Inferior parietal cortex (tissue), 1 donor: ENCODE measurements around the gene SFTA2.
"Not testable (repeated sequence)": the region's sequence is repeated elsewhere in the genome, so short reads cannot be mapped to it uniquely, and the experiment has no call there.

Experiments
- DNase-seq: peaks from one replicate; pipeline ENCODE4 v3.0.0-alpha.2; 2016; ENCODE audit errors: extremely low spot score

Gene SFTA2

GRCh38 chr6:30912746-30913520 lies 19.0 kb downstream of the SFTA2 start:
- no peak for DNase-seq

- DNase-seq, result not testable (repeated sequence)
Measured at GRCh38 chr6:30910473-30910872, 21.5 kb downstream of the SFTA2 start.

- DNase-seq, result no peak
Measured at GRCh38 chr6:30908700-30909099, 23.3 kb downstream of the SFTA2 start.

GRCh38 chr6:30907758-30908591 lies 24.0 kb downstream of the SFTA2 start, which contains the start of gene GTF2H4:
Gene GTF2H4, plus strand, starts transcription at chr6:30908207.
- peak; percentile 99 for DNase-seq

DNA sequence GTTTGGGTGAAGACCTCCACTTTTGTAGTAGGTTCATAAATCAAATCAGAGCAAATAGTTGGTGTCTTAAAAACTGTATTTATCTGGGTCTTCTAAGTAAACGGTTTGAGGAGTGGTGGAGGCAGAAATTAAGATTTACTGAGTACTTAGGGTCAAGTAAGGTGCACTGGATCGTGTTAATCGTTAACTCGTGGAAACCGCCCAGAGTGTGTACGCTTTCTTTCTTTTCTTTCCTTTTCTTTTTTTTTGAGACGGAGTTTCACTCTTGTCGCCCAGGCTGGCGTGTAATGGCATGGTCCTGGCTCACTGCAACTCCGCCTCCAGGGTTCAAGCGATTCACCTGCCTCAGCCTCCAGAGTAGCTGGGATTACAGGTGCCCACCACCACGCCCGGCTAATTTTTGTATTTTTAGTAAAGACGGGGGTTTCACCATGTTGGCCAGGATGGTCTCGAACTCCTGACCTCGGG lies 24.6 kb downstream of the SFTA2 start:
- not testable (repeated sequence) for DNase-seq

DNA sequence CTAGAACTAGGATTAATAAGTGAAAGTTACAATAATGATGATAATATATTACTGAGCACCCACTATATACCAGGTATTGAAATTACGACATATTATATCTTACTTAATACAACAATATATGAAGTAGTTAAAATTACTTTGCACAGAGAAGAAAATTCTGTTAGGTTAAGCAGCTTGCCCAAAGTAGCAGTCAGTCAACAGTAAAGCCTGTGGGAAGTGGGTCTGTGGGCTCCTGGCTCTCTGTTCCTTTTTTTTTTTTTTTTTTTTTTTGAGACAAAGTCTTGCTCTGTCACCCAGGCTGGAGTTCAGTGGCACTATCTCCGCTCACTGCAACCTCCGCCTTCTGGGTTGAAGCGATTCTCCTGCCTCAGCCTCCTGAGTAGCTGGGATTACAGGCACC lies 28.7 kb downstream of the SFTA2 start:
- DNase-seq, result no peak

DNA sequence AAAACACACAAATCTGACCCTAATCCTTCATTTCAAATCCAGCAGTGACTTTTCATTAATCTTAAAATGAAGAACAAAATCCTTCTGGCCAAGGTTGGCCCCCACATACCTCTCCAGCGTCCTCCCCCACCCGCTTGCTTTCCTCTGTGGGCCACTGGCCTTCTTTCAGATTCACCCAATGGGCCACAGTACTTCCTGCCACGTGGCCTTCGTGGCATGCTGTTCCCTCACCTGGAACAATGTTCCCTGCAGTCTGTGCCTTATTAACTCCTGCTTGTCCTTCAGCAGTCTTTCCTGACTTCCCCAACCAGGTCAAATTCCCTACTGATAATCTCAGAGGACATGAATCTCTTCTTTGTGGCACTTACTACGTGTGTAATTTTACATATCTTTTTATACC lies 29.3 kb downstream of the SFTA2 start:
- DNase-seq, result no peak

DNA sequence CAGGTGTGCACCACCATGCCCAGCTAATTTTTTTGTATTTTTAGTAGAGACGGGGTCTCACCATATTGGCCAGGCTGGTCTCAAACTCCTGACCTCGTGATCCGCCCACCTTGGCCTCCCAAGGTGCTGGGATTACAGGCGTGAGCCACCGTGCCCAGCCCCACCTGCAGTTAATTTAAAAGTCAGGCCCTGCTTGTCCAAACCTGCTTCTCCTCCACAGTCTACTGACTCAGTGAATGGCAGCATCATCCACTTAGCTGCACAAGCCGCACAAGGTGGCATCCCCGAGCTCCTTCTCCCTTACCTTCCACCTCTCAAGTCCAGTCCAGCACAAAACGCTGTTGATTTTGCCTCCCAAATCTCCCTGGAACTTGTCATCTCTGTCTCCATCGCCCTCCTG lies 29.8 kb downstream of the SFTA2 start:
- DNase-seq, result not testable (repeated sequence)

GRCh38 chr6:30901436-30901835 lies 30.5 kb downstream of the SFTA2 start:
- no peak for DNase-seq

- no peak for DNase-seq
Measured at GRCh38 chr6:30900863-30901417, 31.0 kb downstream of the SFTA2 start.

- no peak for DNase-seq
Measured at GRCh38 chr6:30898750-30899360, 33.1 kb downstream of the SFTA2 start.

DNA sequence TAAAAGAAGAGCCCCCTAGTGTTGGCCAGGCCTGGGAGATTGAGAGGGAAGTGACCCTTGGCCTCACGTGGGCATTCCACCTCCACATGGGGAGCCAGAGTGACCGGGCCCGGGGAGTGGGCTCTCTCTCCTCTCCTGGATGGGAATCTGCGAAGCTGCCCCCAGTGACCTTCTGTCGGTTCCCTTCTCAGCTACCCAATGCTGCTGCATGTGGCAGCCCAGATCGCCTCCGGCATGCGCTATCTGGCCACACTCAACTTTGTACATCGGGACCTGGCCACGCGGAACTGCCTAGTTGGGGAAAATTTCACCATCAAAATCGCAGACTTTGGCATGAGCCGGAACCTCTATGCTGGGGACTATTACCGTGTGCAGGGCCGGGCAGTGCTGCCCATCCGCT lies 34.1 kb downstream of the SFTA2 start:
- DNase-seq, result no peak

GRCh38 chr6:30896541-30896940 lies 35.4 kb downstream of the SFTA2 start:
- no peak for DNase-seq

DNA sequence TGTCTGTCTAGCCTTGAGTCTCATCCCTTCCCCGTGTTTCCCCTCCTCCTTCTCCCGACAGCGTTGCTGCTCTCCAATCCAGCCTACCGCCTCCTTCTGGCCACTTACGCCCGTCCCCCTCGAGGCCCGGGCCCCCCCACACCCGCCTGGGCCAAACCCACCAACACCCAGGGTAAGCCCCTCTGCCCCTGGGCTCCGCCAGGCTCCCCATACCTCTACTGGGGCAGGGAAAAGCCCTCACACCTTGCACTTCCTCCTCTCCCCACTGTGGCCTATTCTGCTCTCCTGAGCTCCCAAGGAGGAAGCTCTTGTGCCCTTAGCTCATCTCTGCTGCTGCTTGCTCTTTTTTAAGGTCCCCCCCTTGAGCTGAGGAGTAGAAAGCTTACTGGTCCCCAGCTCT lies 36.6 kb downstream of the SFTA2 start:
- no peak for DNase-seq

GRCh38 chr6:30894935-30895334 lies 37.0 kb downstream of the SFTA2 start:
- no peak for DNase-seq

DNA sequence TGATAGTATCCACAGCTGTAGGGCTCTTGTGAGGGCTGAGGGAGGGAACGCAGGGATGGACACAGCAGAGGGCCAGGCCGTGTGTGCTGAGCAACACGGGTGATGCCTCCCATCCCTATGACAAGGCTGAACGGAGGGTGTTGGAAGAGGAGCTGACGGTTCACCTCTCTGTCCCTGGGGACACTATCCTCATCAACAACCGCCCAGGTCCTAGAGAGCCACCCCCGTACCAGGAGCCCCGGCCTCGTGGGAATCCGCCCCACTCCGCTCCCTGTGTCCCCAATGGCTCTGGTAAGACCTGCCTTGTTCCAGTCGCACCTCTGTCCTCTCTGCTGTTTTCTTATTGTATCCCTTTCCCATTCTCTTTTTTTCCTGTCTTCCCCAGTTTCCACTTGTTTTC lies 37.6 kb downstream of the SFTA2 start:
- DNase-seq, result no peak

GRCh38 chr6:30893666-30894065 lies 38.3 kb downstream of the SFTA2 start:
- DNase-seq, result no peak

GRCh38 chr6:30893001-30893591 lies 38.9 kb downstream of the SFTA2 start:
- no peak for DNase-seq

- no peak for DNase-seq
Measured at GRCh38 chr6:30891816-30892538, 40.0 kb downstream of the SFTA2 start.

GRCh38 chr6:30891450-30891723 lies 40.6 kb downstream of the SFTA2 start:
- DNase-seq, result no peak
